ACHN (cell line): Measurements from ENCODE around the gene FAM200C.

Experiments
- DNase-seq: peaks from one replicate; pipeline ENCODE4 v3.0.0-alpha.2; 2015
- in situ Hi-C: cut with HindIII; loops from 2 replicates; pipeline ENCODE4 v1.10.0; 2017; ENCODE audit warnings: low sequenced_read_pairs, low pct_ligation_motif_present, low pct_unique_long_range_greater_than_20kb

Gene FAM200C

DNA sequence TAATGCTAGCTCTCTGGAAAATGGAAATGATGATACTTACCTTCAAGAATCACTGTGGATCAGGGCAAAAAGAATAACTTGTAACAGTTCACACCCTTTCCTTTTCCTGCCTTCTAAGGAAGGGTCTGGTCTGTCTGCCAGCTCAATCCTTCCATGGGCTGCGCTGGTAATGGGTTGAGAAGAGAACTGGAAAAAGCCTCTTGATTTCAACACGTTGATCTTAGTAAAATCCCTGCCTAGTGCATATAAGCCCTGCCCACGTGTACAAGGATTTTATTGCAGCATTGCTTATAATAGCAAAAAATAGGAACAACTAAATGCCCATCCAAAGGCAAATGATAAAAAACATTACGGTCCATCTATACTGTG is 49.9 kb downstream of the FAM200C start:
- in situ Hi-C loops, result no loop called here
- no peak for DNase-seq

DNA sequence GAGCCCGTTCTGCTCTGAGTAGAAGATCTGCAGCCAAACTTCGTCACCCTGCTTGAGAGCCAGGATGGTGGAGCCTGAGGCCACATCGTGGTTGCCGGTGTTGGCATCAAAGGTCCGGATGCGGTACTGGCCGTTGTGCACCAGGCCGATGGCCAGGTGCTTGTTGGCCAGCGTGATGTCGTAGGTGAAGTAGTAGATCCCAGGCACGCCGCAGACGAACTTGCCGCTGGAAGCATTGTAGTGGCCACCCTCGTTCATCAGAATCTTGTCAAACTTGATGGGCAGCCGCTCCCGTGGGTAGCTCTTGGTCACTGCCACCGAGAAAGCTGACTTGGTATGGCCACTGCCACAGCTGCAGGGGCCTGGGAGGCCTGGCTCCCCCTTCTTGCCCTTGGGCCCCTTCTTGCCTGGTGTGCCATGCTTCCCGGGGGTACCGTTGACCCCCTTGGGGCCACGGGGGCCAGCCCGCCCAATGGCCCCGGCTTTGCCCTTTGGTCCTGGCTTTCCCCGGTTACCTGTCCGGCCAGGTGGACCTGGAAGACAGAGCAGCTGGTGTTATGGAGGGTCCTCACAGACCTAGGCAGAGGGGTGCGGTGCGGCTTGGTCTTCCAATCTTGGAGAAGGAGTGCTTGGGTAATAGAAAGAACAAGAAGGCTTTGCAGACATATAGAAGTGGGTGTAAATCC is 50.5 kb downstream of the FAM200C start:
- in situ Hi-C loops, result no loop called here

GRCh38 chr5:160348080-160348479 is 51.8 kb downstream of the FAM200C start:
- in situ Hi-C loops, result no loop called here
- DNase-seq, result no peak

More for the DNA sequence above, 50.5 kb downstream of the FAM200C start:
- no peak for DNase-seq

DNA sequence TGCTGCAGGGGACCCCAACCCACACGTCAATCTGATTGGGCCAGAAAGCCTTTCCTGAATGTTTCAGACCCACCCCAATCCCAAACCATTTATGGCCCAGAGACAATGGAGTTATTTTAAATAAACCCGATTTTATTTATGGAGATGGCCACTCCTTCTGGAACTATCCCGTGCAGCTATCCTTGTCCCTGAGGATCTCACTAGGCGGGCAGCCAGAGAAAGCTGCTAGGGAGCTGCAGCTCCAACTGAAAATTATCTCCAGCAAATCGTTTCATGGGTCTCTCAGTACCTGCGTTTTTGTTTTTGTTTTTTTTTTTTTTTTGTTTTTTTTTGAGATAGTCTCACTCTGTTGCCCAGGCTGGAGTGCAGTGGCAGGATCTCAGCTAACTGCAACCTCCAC is 52.4 kb downstream of the FAM200C start:
- in situ Hi-C loops, result no loop called here
- no peak for DNase-seq
